GM18498 (cell line): Measurements from ENCODE around the gene VIPAS39.

Source experiments
- ATAC-seq: cut with Tn5 transposase; IDR thresholded peaks from one replicate; pipeline ENCODE4 v1.9.1; 2021; ENCODE audit warnings: mild to moderate bottlenecking, moderate library complexity; ENCODE audit not compliant: unreplicated experiment

Gene VIPAS39

DNA sequence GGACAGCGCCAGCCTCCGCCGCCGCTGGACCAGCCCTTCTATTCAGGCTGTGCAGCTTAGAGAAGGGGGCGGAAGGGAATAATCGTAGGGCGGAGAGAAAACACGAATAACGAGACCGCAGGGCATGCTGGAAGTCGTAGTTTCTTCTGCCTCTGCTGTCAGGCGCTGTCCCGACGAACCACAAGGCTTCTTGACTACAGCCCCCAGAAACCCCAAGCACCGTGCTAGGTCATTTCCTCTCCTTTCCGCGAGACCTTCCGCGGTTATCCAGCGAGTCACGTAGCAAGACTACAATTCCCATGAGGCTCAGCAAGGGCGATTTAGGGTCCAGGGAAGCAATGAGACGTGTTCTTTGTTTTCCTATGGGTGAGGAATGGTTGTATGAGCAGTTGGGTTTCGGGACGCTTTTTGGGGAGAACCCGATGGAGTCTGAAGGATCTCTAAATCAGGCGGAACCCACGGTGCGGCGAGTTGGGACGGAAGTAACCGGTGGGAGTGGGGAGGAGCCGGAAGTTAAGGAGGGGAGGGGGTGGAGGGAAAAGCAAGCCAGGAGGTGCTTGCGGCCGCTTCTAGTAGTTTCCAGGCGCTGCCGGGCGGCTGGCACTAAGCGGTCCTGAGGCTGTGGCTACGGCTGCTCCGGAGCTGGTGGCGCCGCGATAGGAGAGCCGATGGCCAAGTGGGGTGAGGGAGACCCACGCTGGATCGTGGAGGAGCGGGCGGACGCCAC is at the start of gene VIPAS39, which contains the start of gene AHSA1:
VIPAS39 (minus strand) TSS at position 80 of the 727 bp plus-strand sequence. CDS start 3,499 bp downstream, outside the sequence.
AHSA1 (plus strand) TSS at position 572 of the 727 bp plus-strand sequence; CDS start at position 669, 97 bp downstream.
- peak; percentile 91 for ATAC-seq

DNA sequence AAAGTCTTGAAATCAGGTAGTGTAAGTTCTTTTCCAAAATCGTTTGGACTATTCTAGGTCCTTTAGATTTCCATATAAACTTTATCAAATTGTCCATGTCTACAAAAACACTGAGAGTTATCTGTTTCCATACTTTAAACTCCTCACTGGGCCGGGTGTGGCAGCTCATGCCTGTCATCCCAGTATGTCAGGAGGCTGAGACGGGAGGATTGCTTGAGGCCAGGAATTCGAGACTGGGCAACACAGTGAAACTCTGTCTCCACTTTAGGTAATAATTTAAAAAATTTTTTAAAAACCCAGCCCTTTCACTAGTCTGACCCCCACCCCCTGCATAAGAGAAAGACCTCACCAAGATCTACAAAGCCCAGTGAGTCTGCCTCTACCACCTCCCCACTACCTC is 47.6 kb upstream of the VIPAS39 start:
- ATAC-seq = no peak

- no peak for ATAC-seq
These were observed 45.7 kb upstream of the VIPAS39 start for GRCh38 chr14:77503138-77503537.

GRCh38 chr14:77502109-77502782 is 44.8 kb upstream of the VIPAS39 start:
- ATAC-seq = no peak

- peak; percentile 30 for ATAC-seq
These were observed 41.7 kb upstream of the VIPAS39 start for GRCh38 chr14:77498984-77499527.

DNA sequence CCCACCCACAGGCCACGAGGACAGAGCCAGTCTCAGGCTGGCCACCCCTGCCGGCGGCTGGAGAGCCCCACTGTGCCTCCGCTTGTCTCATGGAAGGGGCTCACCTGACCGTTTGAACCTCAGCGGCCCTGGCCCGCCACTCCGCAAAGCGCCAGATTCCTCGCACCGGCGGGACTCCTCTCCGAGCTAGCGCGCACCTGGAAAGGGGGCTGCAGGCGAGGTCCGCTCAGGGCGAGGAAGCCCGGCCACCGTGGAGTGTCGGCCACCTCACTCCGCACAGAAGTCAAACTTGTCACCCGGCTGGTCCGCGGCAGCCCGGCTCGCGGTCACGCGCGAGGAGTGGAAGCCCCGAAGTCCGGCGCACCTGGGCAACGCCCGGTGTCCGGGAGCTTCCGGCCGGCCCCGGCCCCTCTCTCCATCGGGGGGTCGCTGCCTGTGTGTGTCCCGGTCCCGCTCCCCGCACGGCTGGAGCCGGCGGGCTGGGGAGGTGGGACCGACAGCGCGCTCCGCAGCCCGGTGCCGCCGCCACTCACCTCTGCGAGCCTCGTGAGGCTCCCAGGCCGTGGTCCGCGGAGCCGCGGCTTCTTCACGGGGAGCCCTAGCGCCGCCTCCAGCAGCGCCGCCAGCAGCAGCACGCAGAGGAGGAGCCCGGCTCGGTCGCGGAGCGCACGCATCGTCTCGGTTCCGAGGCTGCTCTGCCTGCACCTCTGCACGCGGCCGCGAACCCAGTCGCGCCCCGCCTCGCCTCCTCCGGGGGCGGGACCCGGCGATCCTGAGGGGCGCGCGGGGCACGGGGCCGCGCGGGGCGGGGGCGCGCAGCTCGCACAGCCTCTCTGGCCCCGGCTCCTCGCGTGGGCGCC is 40.9 kb upstream of the VIPAS39 start, which contains the start of gene ISM2:
ISM2 (minus strand) TSS at position 697 of the 860 bp plus-strand sequence; CDS start at position 674, 23 bp downstream.
- ATAC-seq = peak; percentile 80

DNA sequence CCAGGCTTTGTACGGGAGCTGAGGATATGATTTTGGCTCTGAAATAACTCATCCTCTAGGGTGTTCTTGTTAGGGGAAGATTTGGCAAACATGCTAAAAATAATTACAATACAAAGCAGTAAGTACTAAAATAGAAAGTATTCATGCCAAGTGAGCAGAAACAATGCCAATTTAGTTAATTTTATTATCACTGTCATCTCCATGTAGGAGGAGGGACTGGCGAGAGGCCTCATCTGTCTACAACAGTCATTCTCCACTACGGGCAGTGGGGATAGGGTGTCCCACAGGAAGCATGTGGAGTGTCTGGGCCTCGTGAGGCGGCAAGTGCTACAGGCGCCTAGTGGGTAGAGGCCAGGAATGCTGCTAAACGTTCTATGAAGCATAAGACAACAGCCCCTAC is 37.9 kb upstream of the VIPAS39 start:
- ATAC-seq = no peak

DNA sequence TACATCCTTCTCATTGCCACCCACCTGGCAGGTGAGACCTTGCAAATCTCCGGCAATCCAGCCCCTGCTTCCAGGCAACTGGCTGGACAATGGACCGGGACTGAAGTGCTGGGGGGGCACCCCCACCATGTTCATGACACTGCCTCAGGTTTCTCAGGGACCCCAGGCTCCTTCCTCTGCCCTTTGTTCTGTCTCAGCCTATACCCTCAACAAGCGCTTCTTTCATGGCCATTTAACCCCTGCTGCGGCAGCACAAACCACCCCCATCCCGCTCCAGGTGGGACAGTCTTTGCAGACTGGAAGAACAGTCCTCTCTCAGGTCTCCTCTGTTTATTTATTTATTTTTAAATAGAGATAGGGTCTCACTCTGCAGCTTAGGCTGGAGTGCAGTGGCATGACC is 33.7 kb upstream of the VIPAS39 start:
- no peak for ATAC-seq

- no peak for ATAC-seq
These were observed 33.1 kb upstream of the VIPAS39 start for GRCh38 chr14:77490347-77490986.

DNA sequence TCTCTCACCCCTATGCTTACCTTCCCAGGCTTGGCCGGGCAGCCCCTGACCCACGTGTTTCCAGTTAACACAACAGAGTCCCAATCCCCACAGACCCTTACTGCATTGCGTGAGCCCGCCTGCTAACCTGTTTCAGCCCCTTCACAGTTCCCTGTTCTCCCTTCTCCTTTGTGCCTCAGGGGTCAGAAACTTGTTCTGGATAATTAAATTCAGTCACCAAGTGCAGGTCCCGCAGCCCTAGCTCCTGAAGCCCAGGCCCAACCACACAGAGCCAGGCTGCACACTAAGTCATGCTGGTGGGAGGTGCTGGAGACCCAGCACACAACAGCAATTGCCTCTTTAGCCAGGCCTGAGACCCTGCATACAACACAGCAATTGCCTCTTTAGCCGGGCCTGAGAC is 31.6 kb upstream of the VIPAS39 start:
- no peak for ATAC-seq

- no peak for ATAC-seq
These were observed 31.2 kb upstream of the VIPAS39 start for GRCh38 chr14:77488558-77488957.

GRCh38 chr14:77485901-77486678 is 28.7 kb upstream of the VIPAS39 start:
- no peak for ATAC-seq

DNA sequence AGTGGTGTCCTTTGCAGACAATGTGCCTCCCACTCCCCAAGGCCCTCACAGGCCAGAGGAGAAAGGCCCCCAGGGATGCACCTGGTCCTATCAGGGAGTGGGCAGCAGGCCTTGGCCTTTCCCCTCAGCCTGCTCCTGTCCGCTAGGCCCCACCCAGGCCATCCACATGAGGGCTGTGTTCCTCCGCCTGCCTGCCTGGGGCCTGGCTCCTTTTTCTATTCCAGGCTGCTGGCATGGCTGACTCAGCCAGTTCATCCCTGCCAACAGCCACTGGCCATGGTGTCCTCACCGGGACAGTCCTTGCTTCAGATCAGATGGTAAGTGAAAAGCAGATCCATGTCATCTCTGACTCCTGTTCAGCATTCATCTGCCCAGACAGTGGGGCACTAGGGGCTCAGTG is 27.9 kb upstream of the VIPAS39 start:
- no peak for ATAC-seq

- ATAC-seq = no peak
These were observed 25.0 kb upstream of the VIPAS39 start for GRCh38 chr14:77482422-77482821.

GRCh38 chr14:77478796-77479195 is 21.4 kb upstream of the VIPAS39 start:
- ATAC-seq = peak; percentile 92

DNA sequence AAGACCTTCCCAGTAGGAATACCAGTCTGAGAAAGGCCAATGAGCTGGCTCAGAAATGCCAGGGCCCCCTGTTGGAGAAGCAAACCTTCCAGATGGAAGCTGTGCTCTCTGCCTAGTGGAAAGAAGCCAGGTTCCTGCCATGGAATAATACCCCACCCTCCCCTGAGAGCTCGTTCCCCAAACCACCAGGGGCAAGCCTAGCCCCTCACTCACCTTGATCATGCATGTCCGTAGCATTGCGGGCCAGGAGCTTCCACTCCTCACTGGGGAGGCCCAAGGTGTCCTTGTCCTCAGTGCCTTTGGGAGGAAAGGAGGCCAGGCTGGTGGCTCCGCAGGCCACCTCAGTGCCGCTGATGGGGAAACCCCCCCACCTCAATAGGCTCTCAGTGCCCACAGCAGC is 20.6 kb upstream of the VIPAS39 start:
- no peak for ATAC-seq

GRCh38 chr14:77475432-77476115 is 18.2 kb upstream of the VIPAS39 start:
- no peak for ATAC-seq

GRCh38 chr14:77474479-77475177 is 17.2 kb upstream of the VIPAS39 start:
- no peak for ATAC-seq
